DMS114 treated with DMSO at 0.1 percent for 48 hours (cell line): ENCODE data around the gene LARGE1.

Experiments
- DNase-seq: peaks from one replicate; lab custom pipeline; 2025; ENCODE audit not compliant: unreplicated experiment; lab: John Stamatoyannopoulos, UW

The LARGE1 gene

DNA sequence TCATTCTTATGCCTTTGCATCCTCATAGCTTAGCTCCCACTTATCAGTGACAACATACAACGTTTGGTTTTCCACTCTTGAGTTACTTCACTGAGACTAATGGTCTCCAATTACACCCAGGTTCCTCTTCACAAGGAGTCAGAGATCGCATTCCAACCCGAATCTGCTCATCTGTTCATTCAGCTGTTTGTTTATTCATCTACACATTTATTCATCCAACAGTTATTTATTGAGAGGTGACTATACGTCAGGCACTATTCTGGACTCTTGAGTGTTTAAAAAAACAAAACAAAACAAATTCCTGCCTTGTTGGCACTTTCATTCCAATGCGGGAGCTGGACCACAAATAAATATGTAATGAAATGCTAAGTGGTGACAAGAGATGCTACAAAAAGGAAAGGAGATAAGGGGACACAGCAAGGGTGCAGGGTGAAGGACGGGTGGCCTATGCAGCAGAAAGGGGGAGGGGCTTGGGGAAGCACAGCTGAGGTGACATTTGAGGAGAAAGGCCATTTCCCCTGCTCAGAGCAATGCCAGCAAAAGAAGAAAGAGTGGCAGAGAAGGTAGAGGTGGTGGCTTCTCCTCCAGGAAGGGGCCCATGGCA is 468.3 kb downstream of the LARGE1 start:
- DNase-seq: no peak

DNA sequence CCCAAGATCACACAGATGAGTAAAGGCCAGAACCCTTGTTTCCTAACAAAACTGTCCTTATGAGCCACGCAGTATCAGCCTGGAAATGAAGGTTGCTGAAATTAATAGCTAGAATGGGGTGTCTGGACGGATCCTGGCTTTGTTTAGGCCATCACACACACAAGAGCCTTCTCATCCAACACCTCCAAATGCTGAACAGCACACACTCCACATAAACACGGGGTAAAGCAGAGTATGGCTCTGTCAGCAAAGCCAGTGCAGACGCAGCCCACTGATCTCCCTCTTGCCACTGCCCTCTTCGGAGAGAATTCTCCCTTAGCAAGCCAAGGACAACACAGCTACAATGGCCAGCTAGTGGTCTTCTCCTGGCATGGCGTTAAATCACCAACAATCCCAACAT is 469.5 kb downstream of the LARGE1 start:
- DNase-seq: no peak

DNA sequence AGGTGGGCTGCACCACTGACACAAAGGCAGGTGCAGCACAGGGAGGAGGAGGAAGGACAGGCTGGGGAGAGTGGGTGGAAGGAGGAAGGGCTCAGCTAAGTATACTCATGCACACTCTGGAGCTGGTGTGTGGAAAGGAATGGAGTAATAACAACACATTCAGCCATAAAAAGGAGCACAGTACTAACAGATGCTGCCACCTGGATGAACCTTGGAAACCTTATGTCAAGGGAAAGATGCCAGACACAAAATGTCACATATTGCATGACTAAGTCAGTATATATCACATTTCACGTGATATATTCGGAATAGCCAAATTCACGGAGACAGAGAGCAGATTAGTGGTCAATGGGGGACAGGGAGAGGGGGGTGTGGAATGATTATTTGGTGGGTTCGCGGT is 472.5 kb downstream of the LARGE1 start:
- no peak for DNase-seq

DNA sequence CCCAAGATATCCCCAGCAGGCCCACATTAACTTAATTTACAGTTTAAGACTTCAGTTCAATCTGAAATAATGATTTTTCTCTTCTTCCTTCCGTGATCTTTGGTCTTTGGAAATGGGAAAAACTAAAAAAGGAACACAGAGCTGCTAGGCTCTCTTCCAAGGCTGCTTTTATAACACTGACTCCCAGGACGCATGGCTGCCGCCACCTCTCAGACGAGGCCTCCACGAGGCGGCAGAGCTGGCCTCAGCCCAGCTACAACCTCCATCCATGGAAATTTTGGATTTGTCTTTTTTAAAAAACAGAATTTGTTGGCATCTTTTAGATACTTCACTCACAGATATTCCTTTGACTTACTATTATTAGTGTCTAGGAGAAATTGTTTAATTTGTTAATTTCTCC is 476.6 kb downstream of the LARGE1 start:
- no peak for DNase-seq

DNA sequence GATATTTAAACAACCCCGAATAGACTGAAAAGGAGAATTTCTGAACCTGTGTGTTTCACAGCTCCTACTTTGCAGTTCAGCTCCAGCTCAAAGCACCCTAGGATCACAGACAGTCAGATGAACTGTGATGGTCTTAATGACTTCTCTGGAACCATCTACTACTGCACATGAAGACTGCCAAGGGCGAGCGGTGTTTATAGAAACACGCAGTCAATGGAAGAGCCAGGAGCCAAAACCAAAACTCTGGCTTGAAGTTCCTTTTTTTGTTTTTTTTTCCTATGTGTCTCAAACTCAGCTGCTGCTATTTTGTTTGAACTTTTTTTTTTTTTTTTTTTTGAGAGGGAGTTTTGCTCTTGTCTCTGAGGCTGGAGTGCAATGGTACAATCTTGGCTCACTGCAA is 479.5 kb downstream of the LARGE1 start:
- DNase-seq: no peak

DNA sequence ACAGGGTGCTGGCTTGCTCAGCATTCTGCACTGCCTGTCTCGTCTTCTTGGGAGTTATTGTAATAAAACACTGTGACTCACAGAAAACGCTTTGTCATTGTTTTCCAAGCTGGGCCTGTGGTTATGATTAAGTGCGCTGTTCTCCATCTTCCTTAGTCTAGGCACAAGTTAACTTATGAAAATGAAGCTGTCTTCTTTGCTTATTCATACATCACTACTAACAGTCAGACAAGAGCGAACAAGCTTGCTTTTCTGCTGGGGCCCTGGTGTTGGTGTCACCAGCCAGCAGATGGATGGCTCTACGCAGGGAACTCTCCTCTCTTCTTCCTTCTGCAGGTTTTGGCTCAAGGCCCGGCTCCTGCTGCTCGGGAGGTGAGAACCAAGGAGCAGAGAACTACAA is 482.0 kb downstream of the LARGE1 start:
- DNase-seq: no peak

DNA sequence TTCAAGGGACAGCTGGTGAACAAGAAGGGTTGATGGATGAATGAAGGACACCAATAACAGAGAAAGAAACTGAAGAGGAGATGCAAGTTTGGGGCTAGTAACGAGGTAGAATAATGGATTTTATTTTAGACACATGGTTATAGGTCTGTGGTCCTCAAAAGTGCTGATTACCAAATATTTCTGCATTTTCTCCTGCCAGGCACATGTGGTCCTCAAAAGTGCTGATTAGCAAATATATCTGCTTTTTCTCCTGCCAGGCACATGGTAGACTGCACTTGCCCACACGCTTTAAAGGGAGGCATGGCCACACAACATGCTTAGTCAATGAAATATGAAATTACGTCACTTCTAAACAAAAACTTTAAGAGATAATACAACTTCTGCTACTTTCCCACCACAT is 489.0 kb downstream of the LARGE1 start:
- no peak for DNase-seq

DNA sequence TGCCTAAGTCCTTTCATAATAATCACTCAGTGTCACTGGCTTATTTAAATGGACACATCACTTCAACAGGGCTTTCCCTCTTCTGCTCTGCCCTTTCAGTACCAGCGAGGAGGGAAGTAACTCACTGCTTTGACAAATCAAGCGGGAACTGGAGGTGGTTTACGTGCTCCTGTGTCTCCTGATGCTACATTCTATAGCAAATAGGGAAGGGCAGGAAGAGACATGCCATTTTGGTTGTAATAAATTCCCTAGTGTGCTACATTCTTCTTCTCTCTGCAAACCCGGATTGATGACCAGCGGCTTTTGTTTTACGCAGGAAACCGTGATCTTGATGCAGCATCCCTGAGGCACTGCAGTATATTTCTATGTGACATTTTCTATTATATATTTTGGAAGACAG is 491.0 kb downstream of the LARGE1 start:
- DNase-seq: no peak

DNA sequence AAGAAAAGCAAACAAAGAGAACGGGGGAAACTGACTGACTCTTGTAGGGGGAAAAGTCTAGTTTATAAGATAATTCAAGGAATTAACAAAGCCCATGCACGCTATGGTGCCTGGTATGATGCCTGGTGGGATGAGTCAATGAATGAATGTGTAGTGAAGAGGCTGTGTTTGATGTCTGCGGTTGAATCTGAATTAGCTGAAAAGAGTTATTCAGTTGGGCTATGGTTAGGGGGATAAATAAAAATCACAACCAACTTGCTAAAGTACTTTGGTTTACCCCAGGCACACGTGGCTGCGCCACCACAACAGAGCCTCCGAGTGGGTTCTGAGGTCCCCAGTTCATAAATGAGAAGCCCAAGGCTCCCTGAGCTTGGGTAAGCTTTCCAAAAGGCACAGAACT is 492.8 kb downstream of the LARGE1 start:
- no peak for DNase-seq

DNA sequence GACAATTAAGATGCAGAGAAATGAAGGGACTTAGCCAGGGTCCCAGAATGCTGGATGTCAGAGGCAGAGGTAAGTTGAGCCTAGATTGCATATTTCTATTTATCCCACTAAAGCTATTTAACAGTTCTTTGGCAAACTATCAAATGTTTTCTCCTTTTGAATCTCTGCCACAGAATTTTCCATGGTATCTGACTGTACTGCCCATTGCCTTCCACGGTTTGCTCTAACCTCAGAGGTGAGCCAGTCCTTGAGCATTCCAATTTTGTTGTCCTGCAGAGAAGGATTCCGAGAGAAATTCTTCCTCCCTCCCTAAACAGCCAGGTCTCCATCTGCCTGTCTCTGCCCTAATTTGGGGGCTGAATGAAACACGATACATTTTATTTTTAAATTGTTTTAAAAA is 493.8 kb downstream of the LARGE1 start:
- no peak for DNase-seq

DNA sequence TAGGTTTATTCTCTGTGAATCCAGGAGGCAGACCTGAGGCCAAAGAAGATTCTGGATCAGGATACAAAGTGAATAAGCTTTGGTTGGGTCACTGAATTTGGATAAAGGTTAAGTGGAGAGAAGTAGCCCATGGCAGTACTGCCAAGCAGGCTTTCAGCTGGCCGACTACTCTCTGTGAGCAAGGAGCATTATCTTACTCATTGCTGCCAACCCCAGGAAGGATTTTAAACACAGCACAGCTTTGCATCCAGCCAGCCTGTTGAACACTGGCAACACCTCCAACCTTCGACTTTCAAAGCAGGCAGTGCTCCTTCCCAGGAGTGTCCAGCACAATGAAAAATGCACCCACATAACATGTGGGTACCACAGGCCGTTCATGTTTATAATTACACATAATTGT is 498.4 kb downstream of the LARGE1 start:
- DNase-seq: no peak

DNA sequence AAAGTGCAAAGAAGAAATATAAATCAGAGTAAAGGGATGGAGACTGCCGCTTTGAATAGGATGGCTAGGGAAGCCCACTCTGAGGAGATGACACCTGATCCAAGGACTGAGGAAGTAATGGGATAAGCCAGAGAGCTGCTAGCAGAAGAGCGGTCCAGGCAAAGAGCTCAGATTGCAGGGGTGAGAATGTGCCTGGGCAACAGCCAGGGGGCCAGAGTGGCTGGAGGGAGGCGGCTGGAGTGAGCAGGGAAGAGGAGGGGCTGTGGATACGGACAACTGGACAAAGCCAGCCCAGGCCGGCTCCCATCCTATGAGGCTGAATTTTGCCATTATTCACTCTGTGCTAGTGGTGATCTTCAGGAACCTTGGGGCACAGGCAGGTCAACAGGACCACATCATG is 501.8 kb downstream of the LARGE1 start:
- no peak for DNase-seq

DNA sequence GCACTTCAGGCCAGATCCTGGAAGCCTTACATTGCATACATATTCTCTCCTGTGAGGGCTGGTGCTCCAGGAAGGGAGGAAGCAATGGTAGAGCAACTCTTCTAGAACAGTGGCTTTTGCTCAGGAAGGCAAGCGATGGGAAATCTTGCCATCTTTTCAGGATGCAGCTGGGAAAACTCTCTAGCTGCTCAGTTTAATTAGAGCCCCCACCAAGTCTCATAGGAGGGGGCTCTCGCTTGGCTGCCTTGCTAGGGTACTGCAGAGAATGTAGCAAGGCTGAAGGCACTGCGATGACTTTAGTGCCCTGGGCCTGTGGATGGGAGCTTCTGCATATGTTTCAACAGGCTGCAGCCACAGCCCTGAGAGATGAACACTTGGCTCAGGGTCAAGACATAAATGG is 504.9 kb downstream of the LARGE1 start:
- DNase-seq: no peak

DNA sequence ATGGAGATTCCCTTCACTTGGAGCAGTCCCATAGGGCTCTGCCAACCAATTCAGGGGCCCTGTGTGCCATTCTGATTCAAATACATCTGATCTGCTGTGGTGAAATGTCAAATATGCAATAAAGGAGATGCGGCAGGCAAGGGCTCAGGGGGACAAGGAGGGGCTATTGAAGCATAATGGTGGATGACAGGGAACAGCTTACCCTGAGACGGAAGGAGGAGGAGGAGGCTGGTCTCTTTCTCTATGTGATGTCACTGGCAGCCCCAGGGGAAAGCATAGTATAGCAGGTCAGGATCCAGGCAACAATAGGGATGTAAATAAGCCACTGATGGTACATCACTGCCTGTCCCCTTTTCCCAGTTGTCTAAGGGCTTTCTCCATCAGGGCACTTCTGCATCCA is 511.2 kb downstream of the LARGE1 start:
- no peak for DNase-seq

DNA sequence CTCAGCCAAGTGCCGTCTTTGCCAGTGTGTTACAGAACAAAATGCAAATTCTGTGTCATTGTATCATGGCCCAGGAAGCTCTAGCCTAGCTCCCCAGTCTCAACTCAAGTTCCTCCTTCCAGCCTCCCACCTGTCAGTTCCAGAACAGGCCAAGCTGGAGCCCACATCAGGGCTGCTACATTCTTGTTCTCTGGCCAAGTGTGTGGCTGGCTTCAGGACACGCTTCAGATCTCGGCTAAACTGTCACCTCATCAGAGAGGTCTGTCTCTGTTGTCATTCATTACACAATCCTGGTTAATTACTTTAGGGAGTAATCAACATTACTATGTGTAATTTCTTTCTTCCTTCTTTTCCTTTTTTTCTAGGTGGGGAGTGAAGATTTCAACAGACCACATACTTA is 515.1 kb downstream of the LARGE1 start:
- DNase-seq: no peak

DNA sequence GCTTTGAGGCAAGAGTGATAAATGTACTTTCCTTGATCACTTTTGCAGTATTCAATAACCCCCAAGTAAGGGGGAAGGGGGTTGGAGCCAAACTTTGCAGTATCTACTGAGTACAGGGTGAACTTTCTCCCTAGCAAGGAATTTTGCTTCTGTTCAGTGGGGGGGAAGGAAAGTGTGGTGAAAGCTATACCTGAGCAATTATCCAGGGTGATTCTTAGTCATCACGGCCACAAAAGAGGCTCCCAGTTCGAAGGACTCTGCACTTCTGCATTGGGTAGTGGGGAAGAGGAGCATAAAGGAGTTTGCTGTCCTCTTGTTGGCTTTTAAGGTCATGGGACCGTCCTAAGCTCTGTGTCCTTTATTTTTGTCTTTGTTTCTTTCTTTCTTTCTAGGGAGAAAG is 515.6 kb downstream of the LARGE1 start:
- DNase-seq: no peak

DNA sequence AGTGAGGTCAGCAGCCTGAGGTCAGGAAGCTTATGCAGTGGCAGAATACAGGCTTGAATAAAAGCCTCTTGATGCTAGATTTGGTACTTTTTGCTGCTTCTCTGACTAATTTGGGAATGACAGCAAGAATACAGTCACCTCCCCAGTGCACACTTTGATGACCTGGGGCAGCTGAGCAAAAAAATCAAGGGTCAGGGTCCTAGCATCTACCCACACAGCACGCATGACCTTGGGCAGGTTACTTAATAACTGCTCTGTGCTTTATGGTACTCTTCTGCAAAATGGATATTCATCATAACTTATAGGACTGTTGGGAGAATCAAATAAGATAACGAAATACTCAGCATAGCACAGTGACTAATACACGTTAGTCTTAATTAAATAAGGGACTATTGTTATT is 518.0 kb downstream of the LARGE1 start:
- no peak for DNase-seq

DNA sequence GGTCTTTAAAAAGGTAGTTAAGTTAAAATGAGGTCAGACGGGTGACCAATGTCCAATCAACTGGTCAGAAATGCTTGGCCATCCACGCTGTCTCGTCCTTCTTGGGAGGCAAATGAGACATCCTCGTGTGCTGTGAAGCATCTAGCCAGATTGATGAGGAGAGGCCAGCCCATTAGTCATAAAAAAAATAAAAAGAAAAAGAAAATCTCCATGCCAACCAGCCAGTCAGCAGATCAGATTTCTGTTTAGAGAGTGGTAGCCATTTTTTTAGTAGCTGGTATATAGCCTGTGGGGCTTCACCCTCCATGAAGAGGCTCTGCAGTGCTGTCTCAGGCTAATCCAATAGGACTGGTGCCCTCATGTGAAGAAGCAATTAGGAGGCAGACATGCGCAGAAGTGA is 519.0 kb downstream of the LARGE1 start:
- DNase-seq: no peak

DNA sequence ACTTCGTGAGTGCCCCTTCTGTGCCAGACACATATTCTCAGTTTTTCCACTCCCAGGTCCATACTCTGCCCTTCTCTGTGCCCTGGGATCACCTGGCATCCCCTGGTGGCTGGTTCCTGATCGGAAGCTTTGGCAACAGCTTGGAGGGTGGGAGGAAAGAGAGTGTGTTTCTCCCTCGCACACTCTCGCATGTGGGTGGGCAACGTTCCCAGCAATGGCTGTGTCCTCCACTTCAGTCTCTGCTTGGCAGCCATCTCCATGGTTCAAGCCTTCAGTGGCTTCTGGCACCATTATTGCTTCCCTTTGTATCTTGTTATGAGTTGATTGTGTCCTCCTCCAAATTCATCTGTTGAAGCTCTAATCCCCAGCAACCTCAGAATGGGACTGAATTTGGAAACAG is 519.4 kb downstream of the LARGE1 start:
- no peak for DNase-seq

DNA sequence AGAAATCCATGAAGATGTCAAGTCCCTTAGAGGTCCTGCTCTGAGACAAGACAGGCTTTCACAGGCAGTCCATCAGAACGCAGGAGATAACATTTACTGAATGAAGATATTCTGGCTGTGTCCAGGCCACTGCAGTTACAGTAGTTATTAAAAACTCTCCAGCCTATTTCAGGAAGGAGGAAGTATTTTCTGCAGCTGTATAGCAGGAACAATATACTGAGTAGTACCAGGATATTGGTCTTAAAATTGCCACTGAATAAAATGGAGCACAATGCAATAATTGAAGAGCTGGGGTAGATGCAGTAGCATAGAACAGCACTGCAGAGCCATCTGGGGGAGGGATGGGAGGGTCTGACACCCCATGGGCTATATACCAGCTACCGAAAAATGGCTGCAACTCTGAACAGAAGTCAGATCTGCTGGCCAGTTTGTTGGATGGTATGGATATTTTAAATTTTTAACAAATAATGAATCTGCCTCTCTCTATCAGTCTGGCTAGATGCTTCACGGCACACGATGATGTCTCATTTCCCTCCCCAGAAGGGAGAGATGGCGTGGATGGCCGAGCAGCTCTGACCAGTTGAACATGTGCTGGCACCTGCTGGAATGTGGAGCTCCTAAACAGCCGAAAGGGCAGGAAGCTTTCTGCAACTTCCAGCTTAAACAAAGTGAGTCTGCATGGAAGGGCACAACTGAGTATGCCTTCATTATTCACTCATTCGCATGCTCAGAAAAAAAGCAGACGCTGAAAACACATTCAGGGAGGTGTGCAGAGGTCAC is 520.0 kb downstream of the LARGE1 start:
- DNase-seq: no peak

DNA sequence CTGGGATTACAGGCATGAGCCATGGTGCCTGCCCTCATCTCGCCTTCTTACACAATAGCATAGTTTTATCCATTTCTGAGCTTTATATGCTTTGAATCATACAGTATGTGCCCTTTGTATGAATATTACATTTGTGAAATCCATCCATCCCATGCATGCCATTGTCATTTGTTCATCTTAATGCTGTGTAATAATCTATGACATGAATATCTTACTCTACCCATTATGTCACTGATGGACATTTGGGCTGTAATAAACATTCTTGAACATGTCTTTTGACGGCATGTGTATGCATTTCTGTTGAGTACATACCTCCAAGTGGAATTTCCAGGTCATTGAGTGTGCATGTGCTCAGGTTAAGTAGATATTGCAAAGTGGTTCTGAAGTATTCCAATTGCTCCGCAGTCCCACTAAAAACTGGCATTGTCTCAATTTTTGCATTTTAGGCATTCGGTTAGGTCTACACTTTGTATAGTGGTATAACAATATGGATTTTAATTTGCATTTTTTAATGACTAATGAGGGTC is 522.8 kb downstream of the LARGE1 start:
- DNase-seq: no peak

DNA sequence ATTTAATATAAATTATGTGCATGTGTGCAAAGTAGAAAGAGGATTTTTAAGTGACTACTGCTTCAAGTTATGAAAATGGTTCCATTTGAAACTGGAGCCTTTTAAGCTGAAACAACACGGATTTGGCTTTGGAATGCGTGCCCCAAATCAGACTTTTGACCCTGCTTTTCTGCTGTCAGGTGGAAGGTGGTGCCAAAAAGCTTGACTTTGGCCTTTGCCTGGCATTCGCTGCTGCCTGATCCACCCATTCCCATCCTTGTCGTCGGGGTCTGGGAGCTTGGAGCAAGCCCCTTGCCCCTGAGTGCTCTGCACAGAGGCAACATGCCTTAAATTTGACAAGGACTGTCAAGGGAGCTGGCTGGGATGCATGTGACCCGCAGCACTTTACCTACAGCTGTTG is 526.8 kb downstream of the LARGE1 start:
- DNase-seq: no peak

DNA sequence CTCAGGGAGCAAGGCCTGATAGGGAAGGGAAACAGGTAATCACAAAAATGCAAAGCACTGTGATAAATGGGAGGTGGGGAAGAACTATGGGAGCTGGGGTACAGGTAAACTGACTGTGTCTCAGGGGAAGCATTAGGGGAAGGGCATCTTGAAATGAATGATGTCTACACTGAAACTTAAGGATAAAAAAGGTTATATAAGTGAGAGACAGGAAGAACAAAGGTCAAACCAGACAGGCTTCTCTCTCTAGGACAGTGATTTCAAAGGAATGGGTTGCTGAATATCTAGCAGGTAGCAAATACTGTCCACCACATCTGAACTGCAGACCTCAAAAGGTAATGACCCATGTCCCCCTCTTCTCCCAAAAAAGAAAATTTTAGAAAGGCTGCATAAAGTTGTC is 529.0 kb downstream of the LARGE1 start:
- no peak for DNase-seq
